H1 (cell line): ENCODE data around the gene TRIP13.

Experiments
- CREB1 ChIP-seq: IDR thresholded peaks from 2 replicates; pipeline ENCODE4 v1.6.1; 2012; ENCODE audit warnings: inconsistent platforms
- EZH2 ChIP-seq: fragments of 200-600 bp; sonication (generic); IDR thresholded peaks from 2 replicates; pipeline ENCODE4 v1.7.1; 2012; ENCODE audit warnings: low read depth, mild to moderate bottlenecking, moderate library complexity, low read length, inconsistent platforms; ENCODE audit not compliant: severe bottlenecking
- GABPA ChIP-seq: IDR thresholded peaks from 2 replicates; pipeline ENCODE4 v1.6.1; 2011; ENCODE audit warnings: mild to moderate bottlenecking, low read length, moderate library complexity, borderline replicate concordance; ENCODE audit not compliant: insufficient read depth
- POLR2A ChIP-seq, 2 experiments: IDR thresholded peaks; 1 replicate in 1 of 2; 2 replicates in 1 of 2; pipeline ENCODE4 v1.6.1; 2011; ENCODE audit warnings: low read depth in 2 of 2, low read length in 2 of 2, mild to moderate bottlenecking in 2 of 2; ENCODE audit errors: control extremely low read depth in 1 of 2
- POLR2AphosphoS5 ChIP-seq: IDR thresholded peaks from 2 replicates; pipeline ENCODE4 v1.6.1; 2011; ENCODE audit warnings: low read depth, low read length
- RBBP5 ChIP-seq: IDR thresholded peaks from 2 replicates; pipeline ENCODE4 v1.7.1; 2012; ENCODE audit warnings: low read depth, mild to moderate bottlenecking, inconsistent platforms, low read length, moderate library complexity, borderline replicate concordance
- RNF2 ChIP-seq: fragments of 200-900, 300-1000 bp; sonication (generic); IDR thresholded peaks from 2 replicates; pipeline ENCODE4 v1.7.1; 2016; ENCODE audit warnings: borderline replicate concordance, low read depth, mild to moderate bottlenecking, antibody characterized with exemption, low read length; ENCODE audit not compliant: poor library complexity, severe bottlenecking; ENCODE audit errors: missing control alignments
- SAP30 ChIP-seq: fragments of 300-600 bp; sonication (generic); IDR thresholded peaks from 2 replicates; pipeline ENCODE4 v1.7.1; 2012; ENCODE audit warnings: low read length, moderate library complexity, mild to moderate bottlenecking, inconsistent platforms; ENCODE audit not compliant: insufficient read depth, insufficient replicate concordance
- TAF1 ChIP-seq: IDR thresholded peaks from 2 replicates; pipeline ENCODE4 v1.6.1; 2011; ENCODE audit warnings: mild to moderate bottlenecking, low read depth, low read length
- TAF7 ChIP-seq: optimal IDR thresholded peaks from 2 replicates; pipeline ENCODE3; 2011; ENCODE audit warnings: low read depth, mild to moderate bottlenecking, inconsistent platforms, low read length, moderate library complexity, borderline replicate concordance
- TF ChIP-seq, protein P1 (sequence below): fragments of 300-600 bp; sonication (generic); IDR thresholded peaks from 2 replicates; pipeline ENCODE4 v1.7.1; 2012; ENCODE audit warnings: low read length, moderate library complexity, mild to moderate bottlenecking, inconsistent platforms; ENCODE audit not compliant: insufficient replicate concordance
- TF ChIP-seq, protein P2 (sequence below), 3 experiments: IDR thresholded peaks; 1 replicate in 2 of 3; 2 replicates in 1 of 3; pipeline versions ENCODE4 v1.5.1 to v1.6.1; 2011; ENCODE audit warnings: low read length in 3 of 3, mild to moderate bottlenecking in 3 of 3, inconsistent platforms in 2 of 3, low read depth in 1 of 3, moderate library complexity in 1 of 3; ENCODE audit not compliant: insufficient read depth in 1 of 3; ENCODE audit errors: control extremely low read depth in 1 of 3

GRCh38 chr5:959581-960531, 67.2 kb downstream of the TRIP13 start:
- no peak for TF ChIP-seq POLR2A (IDR thresholded peaks at IDR 0.05; ENCODE audit: control extremely low read depth in 1 of 2, low read depth in 2 of 2, low read length in 2 of 2)
- no peak for TF ChIP-seq RBBP5
- TF ChIP-seq CREB1: no peak
- no peak for TF ChIP-seq POLR2AphosphoS5
- TF ChIP-seq TAF7: no peak
- TF ChIP-seq, protein P1, sequence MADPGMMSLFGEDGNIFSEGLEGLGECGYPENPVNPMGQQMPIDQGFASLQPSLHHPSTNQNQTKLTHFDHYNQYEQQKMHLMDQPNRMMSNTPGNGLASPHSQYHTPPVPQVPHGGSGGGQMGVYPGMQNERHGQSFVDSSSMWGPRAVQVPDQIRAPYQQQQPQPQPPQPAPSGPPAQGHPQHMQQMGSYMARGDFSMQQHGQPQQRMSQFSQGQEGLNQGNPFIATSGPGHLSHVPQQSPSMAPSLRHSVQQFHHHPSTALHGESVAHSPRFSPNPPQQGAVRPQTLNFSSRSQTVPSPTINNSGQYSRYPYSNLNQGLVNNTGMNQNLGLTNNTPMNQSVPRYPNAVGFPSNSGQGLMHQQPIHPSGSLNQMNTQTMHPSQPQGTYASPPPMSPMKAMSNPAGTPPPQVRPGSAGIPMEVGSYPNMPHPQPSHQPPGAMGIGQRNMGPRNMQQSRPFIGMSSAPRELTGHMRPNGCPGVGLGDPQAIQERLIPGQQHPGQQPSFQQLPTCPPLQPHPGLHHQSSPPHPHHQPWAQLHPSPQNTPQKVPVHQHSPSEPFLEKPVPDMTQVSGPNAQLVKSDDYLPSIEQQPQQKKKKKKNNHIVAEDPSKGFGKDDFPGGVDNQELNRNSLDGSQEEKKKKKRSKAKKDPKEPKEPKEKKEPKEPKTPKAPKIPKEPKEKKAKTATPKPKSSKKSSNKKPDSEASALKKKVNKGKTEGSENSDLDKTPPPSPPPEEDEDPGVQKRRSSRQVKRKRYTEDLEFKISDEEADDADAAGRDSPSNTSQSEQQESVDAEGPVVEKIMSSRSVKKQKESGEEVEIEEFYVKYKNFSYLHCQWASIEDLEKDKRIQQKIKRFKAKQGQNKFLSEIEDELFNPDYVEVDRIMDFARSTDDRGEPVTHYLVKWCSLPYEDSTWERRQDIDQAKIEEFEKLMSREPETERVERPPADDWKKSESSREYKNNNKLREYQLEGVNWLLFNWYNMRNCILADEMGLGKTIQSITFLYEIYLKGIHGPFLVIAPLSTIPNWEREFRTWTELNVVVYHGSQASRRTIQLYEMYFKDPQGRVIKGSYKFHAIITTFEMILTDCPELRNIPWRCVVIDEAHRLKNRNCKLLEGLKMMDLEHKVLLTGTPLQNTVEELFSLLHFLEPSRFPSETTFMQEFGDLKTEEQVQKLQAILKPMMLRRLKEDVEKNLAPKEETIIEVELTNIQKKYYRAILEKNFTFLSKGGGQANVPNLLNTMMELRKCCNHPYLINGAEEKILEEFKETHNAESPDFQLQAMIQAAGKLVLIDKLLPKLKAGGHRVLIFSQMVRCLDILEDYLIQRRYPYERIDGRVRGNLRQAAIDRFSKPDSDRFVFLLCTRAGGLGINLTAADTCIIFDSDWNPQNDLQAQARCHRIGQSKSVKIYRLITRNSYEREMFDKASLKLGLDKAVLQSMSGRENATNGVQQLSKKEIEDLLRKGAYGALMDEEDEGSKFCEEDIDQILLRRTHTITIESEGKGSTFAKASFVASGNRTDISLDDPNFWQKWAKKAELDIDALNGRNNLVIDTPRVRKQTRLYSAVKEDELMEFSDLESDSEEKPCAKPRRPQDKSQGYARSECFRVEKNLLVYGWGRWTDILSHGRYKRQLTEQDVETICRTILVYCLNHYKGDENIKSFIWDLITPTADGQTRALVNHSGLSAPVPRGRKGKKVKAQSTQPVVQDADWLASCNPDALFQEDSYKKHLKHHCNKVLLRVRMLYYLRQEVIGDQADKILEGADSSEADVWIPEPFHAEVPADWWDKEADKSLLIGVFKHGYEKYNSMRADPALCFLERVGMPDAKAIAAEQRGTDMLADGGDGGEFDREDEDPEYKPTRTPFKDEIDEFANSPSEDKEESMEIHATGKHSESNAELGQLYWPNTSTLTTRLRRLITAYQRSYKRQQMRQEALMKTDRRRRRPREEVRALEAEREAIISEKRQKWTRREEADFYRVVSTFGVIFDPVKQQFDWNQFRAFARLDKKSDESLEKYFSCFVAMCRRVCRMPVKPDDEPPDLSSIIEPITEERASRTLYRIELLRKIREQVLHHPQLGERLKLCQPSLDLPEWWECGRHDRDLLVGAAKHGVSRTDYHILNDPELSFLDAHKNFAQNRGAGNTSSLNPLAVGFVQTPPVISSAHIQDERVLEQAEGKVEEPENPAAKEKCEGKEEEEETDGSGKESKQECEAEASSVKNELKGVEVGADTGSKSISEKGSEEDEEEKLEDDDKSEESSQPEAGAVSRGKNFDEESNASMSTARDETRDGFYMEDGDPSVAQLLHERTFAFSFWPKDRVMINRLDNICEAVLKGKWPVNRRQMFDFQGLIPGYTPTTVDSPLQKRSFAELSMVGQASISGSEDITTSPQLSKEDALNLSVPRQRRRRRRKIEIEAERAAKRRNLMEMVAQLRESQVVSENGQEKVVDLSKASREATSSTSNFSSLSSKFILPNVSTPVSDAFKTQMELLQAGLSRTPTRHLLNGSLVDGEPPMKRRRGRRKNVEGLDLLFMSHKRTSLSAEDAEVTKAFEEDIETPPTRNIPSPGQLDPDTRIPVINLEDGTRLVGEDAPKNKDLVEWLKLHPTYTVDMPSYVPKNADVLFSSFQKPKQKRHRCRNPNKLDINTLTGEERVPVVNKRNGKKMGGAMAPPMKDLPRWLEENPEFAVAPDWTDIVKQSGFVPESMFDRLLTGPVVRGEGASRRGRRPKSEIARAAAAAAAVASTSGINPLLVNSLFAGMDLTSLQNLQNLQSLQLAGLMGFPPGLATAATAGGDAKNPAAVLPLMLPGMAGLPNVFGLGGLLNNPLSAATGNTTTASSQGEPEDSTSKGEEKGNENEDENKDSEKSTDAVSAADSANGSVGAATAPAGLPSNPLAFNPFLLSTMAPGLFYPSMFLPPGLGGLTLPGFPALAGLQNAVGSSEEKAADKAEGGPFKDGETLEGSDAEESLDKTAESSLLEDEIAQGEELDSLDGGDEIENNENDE: no peak
- no peak for TF ChIP-seq TAF1
- TF ChIP-seq, protein P2, sequence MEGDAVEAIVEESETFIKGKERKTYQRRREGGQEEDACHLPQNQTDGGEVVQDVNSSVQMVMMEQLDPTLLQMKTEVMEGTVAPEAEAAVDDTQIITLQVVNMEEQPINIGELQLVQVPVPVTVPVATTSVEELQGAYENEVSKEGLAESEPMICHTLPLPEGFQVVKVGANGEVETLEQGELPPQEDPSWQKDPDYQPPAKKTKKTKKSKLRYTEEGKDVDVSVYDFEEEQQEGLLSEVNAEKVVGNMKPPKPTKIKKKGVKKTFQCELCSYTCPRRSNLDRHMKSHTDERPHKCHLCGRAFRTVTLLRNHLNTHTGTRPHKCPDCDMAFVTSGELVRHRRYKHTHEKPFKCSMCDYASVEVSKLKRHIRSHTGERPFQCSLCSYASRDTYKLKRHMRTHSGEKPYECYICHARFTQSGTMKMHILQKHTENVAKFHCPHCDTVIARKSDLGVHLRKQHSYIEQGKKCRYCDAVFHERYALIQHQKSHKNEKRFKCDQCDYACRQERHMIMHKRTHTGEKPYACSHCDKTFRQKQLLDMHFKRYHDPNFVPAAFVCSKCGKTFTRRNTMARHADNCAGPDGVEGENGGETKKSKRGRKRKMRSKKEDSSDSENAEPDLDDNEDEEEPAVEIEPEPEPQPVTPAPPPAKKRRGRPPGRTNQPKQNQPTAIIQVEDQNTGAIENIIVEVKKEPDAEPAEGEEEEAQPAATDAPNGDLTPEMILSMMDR (IDR thresholded peaks at IDR 0.05; ENCODE audit: control extremely low read depth in 1 of 3, insufficient read depth in 1 of 3, low read depth in 1 of 3, low read length in 3 of 3): no peak
- TF ChIP-seq EZH2: no peak
- no peak for TF ChIP-seq SAP30
- no peak for TF ChIP-seq RNF2
- no peak for TF ChIP-seq GABPA
